ENCODE results near the gene CORO2A.
"Not testable (repeated sequence)": the region's sequence is repeated elsewhere in the genome, so short reads cannot be mapped to it uniquely, and the experiment has no call there.

CORO2A gene

DNA sequence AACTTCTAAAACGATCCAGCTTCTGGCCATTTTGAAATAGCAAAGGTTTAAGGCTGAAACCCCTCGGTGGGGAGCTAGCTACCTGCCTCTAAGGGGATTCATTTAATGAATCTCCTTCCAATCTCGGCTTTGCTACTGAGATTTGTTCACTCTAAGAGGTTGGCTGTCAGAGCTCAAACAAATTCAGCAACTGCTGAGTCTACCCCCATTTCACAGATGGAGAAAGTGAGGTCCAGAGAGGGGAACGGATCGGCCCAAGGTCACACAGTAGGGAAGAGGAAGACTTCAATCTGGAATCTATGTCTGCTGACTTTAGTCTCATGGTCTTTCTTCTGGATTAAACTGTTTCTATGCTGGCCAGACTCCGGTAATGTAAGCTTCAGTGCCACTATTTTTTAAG, 3.0 kb downstream of the CORO2A start:
- no peak for DNase-seq

DNA sequence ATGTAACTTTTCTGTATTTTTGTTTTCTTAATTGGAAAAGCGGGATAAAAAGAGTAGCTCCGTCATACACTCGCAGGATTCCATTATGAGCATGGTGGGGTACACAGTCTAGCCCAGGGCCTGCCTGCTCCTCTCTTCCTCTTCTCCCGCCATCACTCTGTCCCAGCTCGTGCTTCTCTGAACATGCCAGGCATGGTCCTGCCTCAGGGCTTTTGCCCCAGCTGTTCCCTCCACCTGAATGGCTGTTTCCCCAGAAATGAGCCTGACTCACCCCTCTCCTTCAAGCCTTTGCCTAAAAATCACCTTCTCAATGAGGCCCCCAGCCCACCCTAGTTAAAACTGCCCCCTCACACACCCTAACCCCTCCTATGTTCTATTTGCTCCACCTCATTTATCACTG, 4.5 kb downstream of the CORO2A start:
- no peak for DNase-seq

DNA sequence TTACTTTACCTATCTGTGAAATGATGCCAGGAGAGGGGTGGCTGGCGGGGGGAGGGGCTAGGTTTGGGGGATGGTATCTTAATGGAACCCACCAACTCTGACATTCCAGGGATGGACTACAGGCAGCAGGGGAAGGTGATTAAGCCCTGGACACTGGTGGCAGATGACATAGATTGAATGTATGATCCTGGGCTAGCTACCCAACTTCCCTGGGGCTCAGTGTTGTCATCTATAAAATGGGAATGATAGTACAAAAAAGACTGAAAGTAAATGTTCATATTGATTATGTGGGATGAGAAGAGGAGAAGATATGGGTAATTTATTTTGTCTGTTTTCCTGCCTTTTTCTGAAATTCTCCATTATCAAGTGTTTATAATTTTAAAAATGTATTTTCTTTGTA, 6.2 kb downstream of the CORO2A start:
- no peak for DNase-seq

DNA sequence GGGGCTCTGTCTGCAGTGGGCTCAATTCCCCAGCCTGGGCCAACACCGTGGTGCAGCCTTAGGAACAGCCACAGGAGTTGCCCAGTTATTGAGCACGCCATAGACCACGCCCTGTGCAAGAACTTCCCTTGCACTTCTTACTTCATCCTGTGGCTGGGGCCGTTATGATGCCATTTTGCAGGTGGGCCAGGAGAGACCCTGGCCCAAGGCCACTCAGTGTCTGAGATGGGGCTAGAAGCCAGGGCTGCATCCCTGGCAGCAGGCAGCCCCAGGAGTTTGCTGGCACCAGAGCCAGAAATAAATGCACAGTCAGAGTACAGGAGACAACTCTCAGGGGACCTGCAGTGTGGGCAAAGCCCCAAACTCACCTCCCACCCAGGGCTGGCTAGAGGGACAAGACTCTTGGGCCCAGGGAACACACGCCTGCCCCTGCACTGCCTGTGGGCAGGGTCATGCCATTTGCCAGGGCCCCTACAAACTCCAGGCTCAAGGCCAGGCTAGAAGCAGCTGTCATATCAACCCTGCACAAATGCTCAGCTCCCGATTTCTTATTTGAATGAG, 6.7 kb downstream of the CORO2A start:
- no peak for DNase-seq

DNA sequence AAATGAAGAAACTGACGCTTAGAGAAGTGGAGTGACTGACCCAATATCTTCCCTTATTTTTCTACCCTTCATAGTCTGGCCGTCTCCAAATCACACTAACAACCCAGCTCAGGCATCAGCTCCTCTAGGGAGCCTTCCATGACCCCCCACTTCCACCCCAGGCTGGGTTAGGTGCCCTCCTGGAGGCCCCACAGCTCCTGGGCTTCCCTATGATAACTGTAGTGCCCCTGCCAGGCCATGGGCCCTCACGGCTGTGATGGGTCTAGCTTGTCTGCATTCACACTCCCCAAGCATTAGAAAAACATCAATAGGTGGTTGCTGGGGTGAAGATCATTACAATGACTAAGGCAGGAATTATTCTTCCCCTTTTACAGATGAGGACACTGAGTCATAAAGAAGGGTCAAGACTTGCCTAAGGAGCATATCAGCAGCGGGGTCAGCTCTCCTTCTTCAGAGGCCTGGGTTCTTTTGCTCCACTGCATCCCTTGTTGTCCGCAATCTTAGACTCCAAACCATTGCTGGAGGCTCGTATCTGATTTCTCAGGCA, 7.3 kb downstream of the CORO2A start:
- no peak for DNase-seq

DNA sequence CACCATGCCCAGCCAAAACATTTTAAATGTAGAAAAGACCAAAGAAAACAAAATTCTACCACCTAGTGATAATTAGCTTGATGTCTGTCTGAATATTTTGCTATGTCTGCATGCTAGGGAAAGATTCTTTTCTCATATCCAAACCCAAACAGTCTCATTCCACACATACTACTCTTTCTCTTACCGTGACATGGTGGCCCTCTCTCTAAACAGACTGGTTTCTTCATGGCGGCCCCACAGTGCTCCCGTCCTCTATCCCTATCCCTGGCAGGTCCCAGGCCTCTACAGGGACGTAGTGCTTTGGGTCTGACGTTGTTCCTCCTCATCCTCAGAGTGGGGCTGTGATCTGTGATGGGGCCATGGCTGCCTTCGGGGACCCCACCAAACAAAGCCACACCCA, 8.1 kb downstream of the CORO2A start:
- no peak for DNase-seq

DNA sequence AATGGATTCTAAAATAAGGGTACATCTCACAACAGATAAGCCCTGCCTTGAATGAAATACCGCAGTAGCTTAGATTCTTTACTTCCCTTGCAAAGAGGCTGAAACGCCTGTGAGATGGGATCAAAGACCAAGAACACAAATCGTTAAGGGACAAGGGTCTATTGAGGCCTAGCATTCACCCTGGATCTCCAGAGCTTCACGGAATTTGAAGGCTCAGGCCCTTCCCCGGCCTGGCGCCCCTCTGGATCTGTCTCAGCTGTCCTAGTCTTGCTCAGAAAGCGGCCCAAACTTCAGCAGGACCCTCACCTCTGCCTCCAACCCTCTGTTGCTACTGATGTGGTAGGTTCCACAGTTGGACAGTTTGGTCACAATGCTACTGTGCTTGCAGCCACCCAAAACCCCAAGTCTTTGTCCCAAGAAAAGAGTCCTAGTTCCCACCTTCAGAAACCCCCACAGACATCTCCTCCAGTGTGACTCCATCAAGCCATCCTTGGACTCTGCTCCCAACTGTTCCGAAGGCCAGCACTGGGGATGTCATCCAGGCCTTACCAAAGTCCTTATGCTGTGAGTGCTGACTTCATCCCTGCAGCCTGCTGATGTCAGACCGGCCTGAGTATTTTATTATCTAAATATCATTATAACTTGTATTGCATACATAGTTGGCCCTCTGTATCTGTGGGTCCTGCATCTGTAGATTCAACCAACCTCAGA, 9.4 kb downstream of the CORO2A start:
- no peak for DNase-seq

DNA sequence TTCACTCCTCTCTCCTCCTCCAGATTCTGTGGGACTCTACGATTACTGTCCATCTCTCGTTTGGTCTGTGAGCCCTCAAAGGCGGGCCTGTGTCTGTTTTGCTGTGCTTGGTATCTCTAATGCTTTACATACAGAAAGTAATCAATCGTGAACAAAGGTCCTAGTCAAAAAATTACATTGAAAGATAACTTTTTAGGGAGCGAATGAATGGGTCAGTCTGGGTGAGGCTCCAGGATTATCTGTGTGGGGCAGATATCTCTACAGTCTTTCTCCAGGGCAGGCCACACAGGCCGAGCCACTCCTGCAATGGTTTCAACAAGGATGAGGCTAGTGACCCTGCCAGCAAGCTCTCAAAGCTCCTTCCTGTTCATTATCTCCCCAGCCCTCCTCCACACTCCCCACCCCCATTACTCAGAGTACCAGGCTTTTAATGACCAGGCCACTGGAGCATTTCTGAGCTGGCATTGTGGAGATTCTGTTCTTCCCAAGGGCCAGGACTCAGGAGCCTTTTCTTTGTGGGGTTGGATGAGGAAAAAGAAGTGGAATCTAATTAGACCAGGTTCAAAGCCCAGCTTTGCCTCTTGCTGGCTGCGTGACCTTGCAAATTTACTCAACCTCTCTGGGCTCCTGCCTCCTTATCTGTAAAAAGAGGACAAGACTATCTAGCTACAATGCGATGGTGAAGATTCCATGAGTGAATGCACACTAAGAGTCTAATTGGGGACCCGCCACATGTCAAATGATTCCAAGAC, 10.2 kb downstream of the CORO2A start:
- DNase-seq, result no peak

DNA sequence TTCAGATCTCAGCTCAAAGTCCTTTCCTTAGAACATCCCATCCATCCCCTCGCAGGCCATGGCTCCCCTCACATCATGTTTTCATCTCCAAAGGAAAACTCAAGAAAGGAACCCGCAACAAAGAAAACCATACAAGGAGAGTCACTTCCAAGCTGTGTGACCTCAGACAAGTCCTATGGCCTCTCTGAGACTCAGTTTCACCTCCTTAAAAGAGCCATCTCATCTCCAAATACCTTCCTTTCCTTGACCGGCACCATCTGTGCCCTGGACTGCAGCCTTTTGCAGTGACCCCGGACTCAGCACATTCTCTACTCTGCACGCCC, 10.7 kb downstream of the CORO2A start:
- no peak for DNase-seq

DNA sequence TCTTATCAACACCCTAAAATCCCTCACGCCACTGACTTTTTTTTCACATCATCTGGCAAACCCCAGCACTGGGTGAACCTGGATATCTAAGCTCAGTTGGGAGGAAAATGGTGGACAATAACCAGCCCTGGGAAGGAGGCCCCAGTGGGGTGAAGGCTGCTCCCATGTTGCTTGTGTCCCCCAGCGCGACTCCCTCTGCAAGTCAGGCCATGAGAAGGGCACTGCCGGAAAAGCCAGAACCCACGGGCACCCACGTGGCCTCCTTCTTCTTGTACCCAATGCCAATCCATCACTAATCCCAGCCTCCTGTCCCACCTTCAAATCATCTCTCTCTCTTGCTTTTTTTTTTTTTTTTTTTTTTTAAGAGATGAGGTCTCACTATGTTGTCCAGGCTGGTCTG, 11.4 kb downstream of the CORO2A start:
- no peak for DNase-seq

DNA sequence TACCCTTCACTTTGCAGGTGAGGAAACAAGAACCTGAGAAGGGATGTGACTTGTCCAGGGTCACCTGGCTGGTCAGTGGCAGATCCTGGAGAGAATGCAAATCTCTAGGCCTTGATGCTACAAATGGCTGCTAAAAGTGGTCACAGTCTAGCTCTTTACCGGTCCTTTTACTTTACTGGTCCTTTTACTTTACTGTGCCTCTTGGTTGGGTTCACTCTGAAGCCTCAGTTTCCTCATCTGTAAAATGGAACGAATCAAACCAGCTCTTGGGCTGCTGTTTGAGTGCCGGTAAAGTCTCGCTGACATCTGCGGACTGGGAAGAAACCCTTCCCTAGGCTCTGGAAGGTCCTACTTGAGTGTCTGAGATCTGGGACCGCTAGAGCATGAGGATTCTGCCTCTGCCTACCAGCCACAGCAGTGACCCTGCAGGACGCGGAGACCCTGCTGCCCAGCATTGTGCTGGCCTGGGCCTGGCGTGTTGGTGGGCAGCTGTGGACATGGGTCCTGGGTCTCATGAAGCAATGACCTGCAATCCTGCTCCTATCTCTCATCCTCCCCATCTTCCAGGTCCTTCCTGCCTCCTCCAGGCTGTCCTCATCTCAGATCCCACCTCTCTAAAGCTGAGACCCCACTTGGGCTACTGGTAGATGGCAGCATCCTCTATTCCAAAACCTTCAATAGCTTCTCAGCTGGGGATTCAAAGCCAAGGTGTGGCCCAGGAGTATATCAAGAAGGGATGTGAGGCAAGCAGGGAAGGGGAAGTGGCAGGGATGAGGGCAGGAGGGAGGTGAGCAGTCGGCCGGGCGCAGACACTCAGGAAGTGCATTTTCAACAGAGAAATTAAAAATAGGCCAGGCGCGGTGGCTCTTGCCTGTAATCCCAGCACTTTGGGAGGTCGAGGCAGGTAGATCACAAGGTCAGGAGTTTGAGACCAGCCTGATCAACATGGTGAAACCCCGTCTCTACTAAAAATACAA, 13.3 kb downstream of the CORO2A start:
- no peak for DNase-seq

DNA sequence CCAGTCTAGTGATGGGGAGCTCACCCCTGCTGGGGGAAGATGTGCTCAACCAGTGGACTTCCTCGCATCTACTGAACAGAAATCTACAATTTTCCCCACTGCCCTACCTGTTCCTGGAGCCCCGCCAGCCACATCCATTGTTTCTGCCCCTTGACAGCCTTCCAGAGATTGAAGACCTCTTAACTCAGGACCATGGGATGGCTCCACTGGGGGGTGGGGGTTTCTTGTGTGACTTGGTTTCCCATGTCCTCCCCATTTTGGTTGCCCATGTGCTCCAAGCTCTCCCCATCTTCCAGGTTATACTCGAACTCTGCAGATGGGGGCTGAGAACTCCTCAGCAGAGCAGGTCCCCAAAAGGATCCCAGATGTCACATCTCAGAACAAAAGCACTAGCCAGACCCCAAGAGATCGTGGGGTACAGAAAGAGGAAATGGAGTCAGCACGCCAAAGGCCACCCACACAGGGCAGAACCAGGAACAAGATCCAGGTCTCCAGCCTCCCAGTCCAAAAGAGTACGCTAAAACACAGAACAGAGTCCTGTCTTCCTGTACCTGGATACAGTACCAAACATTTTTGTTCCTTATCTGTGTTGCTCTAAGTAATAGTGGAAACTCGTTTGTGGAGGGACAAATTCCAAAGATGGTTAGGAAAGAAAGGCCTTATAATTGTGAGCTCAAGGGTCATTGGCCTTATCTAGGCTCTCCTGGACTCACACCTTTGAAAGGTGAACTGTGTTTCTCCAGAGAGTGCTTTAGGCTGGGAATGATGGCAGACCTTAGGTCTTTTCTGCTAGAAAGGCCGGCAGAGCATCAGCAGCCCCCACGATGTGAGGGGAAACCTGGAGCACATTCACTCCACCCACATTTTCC, 15.8 kb downstream of the CORO2A start:
- DNase-seq, result no peak

DNA sequence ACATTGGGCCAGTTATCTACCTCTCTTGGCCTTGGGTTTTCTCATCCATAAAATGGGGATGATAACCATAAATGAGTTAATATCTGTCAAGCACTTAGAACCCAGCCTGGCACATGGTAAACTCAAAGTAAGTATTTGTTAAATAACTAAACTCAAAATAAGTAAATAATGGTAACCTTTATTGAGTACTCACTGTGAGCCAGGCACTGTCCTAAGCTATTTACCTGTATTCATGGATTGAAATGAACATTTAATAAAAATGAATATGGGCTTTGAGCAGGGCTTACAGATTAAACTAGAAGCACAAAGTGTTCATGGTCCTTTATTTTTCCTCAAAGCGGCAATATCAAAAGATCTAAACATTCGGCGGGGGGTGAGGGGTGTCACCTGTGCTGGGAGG, 16.7 kb downstream of the CORO2A start:
- no peak for DNase-seq

DNA sequence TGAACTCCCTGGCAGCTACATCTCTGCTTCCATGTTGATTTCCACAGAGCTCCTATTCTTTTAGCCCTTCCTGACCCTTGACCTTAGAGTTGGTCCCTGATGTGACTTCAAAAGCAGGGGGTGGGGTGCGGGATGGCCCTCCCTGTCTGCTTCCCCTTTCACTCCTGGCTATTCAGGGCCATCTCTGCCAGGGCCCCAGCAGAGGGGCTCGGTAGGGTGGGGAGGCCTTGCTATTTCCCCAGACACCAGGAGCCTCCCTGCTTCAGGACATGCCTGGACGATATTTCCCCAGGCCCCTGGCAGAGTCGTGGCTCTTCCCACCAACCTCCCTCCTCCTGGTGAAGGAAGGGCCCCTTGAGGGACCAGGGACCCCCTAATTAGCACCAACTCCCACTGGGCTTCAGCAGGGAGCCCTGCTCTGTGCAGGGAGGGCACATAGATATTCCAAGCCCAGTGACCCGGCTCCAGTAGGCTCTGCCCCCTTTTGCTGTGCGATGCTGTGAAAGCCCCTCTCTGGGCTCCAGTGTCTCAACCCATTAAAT, 17.3 kb downstream of the CORO2A start:
- no peak for DNase-seq

DNA sequence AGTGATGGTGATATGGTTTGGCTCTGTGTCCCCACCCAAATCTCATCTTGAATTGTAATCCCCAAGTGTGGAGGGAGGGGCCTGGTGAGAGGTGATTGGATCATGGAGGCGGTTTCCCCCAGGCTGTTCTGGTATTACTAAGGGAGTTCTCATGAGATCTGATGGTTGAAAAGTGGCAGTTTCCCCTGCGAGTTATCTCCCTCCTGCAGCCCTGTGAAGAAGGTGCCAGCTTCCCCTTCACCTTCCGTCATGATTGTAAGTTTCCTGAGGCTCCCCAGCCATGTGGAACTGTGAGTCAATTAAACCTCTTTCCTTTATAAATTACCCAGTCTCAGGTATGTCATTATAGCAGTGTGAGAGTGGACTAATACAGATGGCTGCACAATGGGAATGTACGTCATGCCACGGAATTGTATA, 17.9 kb downstream of the CORO2A start:
- DNase-seq, result not testable (repeated sequence)

DNA sequence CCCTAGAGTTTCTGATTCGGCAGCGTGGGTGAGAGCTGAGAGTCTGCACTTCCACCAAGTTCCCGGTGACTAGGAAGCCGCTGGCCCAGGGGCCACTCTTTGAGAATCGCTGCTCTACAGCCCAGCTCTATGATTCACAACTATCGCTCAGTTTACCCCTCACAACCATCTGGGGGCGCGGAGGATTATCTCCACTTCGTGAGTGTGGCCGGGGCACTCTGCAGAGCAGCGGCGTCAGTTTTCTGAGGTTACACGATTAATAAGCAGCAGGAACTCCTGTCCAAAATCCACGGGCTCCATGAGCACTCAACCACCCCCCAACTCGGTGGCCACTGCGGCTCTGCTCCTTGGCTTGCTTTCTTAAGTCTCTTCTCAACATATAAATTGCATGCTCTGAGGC, 19.3 kb downstream of the CORO2A start:
- no peak for DNase-seq

DNA sequence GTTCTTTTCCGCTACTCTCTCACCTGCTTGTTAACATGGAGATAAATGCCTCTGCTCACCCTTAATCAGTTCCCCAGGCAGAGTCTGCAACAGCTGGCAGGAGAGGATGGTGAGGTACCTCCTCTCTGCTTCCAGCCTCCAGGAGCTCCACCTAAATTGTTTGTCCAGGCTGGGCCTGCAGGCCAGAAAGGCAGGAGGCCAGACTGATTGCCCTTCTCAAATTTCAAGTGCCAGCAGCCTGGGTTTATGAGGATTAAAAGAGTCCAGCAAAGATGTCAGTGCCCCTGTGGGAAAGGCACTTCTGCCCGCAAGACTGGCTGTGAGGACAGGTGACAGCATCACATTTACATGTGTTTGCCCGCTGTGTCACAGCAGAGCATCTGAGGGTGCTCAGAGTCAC, 19.8 kb downstream of the CORO2A start:
- no peak for DNase-seq

DNA sequence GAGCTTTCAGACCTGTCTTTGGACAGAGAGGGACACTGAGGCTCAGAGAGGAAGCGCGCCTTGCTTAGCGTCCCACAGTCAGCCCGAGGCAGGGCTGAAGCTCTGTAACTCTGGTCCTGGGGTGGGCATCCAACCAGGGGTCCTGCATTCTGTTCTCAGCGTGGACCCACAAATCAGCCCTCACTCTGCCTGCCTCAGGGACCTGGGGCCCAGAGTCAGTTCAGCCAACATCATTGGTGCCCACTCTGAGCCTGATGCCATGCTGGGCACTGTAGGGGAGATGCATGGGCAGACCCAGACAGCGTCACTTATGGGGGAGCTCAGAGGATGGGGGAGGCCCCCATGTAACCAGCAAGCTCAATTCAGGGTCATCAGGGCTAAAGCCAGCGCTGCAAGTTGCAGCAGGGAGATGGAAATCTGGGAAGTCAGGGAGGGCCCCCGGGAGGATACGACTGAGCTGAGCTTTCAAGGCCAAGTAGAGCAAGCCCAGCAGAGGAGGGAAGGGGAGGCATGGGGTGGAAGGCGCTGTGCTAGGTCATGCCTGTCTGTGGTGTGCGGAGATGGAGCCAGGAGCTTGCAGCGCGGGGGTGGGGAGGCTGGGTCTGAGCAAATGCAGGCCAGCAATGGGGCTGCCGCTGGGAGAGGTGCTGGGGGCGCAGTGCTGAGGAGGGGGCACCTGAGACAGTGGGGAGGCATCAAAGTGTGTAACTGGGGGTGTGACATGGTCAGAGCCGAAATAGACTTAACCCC, 21.1 kb downstream of the CORO2A start:
- no peak for DNase-seq

DNA sequence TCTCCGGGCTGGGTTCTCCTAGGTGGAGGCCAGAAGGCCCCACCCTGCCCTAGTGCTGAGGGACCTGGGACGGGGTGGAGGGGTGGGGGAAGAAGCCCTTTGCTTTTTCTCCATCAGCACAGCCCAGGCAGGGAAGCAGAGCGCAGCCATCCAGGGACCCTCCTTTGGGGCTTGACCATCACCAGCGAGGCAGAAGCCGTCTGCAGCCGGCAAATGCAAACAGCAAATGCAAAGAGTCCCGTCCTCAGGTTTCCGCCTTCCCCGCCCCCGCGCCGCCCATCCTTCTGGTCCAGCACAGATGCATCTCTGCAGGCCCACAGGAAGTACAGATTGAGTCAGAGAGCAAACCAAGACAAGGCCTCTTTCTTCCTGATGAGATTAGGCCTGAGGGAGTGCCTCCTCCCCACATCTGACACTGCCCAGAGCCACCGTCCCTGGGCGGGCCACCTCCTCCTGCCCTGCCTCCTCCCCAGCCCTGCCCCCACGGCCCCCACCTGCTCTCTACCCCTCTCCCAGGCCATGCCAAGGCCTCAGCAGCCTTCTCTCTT, 23.4 kb downstream of the CORO2A start:
- no peak for DNase-seq

DNA sequence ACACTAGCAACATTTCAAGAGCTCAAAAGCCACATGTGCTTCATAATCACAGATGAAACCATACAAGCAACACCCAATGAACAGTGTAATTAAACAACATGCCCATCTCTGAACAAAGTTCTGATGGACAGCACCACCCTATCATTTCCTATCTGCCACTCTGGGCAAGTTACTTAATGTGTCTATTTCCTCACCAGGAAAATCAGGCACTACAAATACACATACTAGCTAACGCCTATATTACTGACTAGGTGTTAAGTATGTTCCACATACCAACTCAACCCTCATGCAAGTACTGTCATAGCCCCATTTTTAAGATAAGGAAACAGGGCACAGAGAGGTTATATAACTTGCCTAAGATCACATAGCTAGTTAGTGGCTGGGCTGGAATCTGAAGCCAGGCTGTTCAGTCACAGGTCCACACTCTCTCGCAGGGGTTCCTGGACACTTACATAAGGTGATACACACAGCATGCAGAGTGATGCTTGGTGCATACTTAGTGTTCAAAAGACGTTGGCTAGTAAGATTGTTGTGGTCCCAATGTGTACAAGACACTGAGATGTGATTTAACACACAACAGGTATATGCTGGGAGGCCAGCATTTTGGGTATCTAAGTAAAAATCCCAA, 24.2 kb downstream of the CORO2A start:
- no peak for DNase-seq

Measured in activated CD4-positive, CD25-positive, alpha-beta regulatory T cell (primary cell).